Measurements from ENCODE around the gene E2F6. TPM values are rescaled to one million over a fixed set of nuclear protein-coding genes. Genes with fewer than 3 reads are reported as not detected.

E2F6 gene
- polyA plus RNA-seq, 3 donors, result 3.5 to 6.4 (median 3.7) TPM

- H3K9me3 Mint-ChIP-seq, result no peaks in the 10 kb centered on the region
- Histone ChIP-seq H3K9ac (ENCODE audit: insufficient read depth, low read length, poor library complexity, severe bottlenecking) (no peak overlapping the region), H3K9me3 (replicated peaks in 1 of 2; ENCODE audit: control insufficient read depth in 1 of 2, insufficient read depth in 1 of 2, low read length in 2 of 2) (no peaks in the 10 kb centered on the region), H4K20me1 (ENCODE audit: insufficient read depth, low read length) (no peaks in the 10 kb centered on the region), H3K4me3 (replicated peaks in 1 of 3; ENCODE audit: low read depth in 2 of 3, low read length in 3 of 3) (no peak overlapping the region), H3K79me2 (ENCODE audit: insufficient read depth, low read length) (no peaks in the 10 kb centered on the region), H3K4me1 (ENCODE audit: control insufficient read depth in 1 of 2, insufficient read depth in 2 of 2, low read length in 2 of 2) (no peaks in the 10 kb centered on the region), H3K36me3 (replicated peaks in 1 of 2; ENCODE audit: control insufficient read depth in 1 of 2, insufficient read depth in 2 of 2, low read length in 2 of 2) (no peaks in the 10 kb centered on the region), H2AFZ (ENCODE audit: insufficient read depth, low read depth, low read length, poor library complexity, severe bottlenecking) (no peak overlapping the region), H3K27ac (ENCODE audit: low read depth in 1 of 2, low read length in 2 of 2) (no peak overlapping the region), H3K27me3 (ENCODE audit: control insufficient read depth in 2 of 2, insufficient read depth in 2 of 2, low read length in 2 of 2) (no peaks in the 10 kb centered on the region), H3K4me2 (replicated peaks; ENCODE audit: extremely low read depth, low read length, poor library complexity, severe bottlenecking) (no peak overlapping the region)
- no peak for DNase-seq
- intact Hi-C loops (cut with micrococcal nuclease), result no loop called here
- WGBS (ENCODE audit: insufficient coverage), result no CpG with 5 or more reads among the region's 1 CpG
- H3K27ac Mint-ChIP-seq, result peak overlapping the region in 1 of 7 donors; percentile 45
- H3K4me3 Mint-ChIP-seq, result no peak overlapping the region
- H3K36me3 Mint-ChIP-seq, result no peaks in the 10 kb centered on the region
- peaks cover 9 to 11% (median 9%) of the 10 kb centered on the region in 3 donors for H3K27me3 Mint-ChIP-seq (ENCODE audit: low read depth in 3 of 3)
- H3K4me1 Mint-ChIP-seq, result peaks cover 7% of the 10 kb centered on the region
- TF ChIP-seq CTCF (IDR thresholded peaks at IDR 0.05), result no peak
Measured at GRCh38 chr2:11409572-11409959, 56.4 kb downstream of the E2F6 start.

GRCh38 chr2:11408959-11409571 is 56.9 kb downstream of the E2F6 start:
- peaks cover 7% of the 10 kb centered on the region for H3K4me1 Mint-ChIP-seq
- TF ChIP-seq CTCF (IDR thresholded peaks at IDR 0.05), result no peak
- no peak overlapping the region for H3K4me3 ChIP-seq (replicated peaks in 1 of 3; ENCODE audit: low read depth in 2 of 3, low read length in 3 of 3)
- intact Hi-C loops (cut with micrococcal nuclease), result no loop called here
- H3K4me3 Mint-ChIP-seq, result no peak overlapping the region
- H3K4me1 ChIP-seq (ENCODE audit: control insufficient read depth in 1 of 2, insufficient read depth in 2 of 2, low read length in 2 of 2), result no peaks in the 10 kb centered on the region
- WGBS (ENCODE audit: insufficient coverage), result no CpG with 5 or more reads among the region's 1 CpG
- H3K79me2 ChIP-seq (ENCODE audit: insufficient read depth, low read length), result no peaks in the 10 kb centered on the region
- no peaks in the 10 kb centered on the region for H3K27me3 ChIP-seq (ENCODE audit: control insufficient read depth in 2 of 2, insufficient read depth in 2 of 2, low read length in 2 of 2)
- H3K27ac Mint-ChIP-seq, result peak overlapping the region in 1 of 7 donors; percentile 45
- H4K20me1 ChIP-seq (ENCODE audit: insufficient read depth, low read length), result no peaks in the 10 kb centered on the region
- H3K36me3 Mint-ChIP-seq, result no peaks in the 10 kb centered on the region
- no peak for DNase-seq
- H3K9me3 ChIP-seq (replicated peaks in 1 of 2; ENCODE audit: control insufficient read depth in 1 of 2, insufficient read depth in 1 of 2, low read length in 2 of 2), result no peaks in the 10 kb centered on the region
- H3K36me3 ChIP-seq (replicated peaks in 1 of 2; ENCODE audit: control insufficient read depth in 1 of 2, insufficient read depth in 2 of 2, low read length in 2 of 2), result no peaks in the 10 kb centered on the region
- no peak overlapping the region for H3K9ac ChIP-seq (ENCODE audit: insufficient read depth, low read length, poor library complexity, severe bottlenecking)
- no peaks in the 10 kb centered on the region for H3K9me3 Mint-ChIP-seq
- no peak overlapping the region for H2AFZ ChIP-seq (ENCODE audit: insufficient read depth, low read depth, low read length, poor library complexity, severe bottlenecking)
- H3K4me2 ChIP-seq (replicated peaks; ENCODE audit: extremely low read depth, low read length, poor library complexity, severe bottlenecking), result no peak overlapping the region
- peaks cover 6 to 10% (median 9%) of the 10 kb centered on the region in 3 donors for H3K27me3 Mint-ChIP-seq (ENCODE audit: low read depth in 3 of 3)
- no peak overlapping the region for H3K27ac ChIP-seq (ENCODE audit: low read depth in 1 of 2, low read length in 2 of 2)

All from CD14-positive monocyte (primary cell).